Measurements from ENCODE around the gene TTC34. TPM values are rescaled to one million over a fixed set of nuclear protein-coding genes. Genes with fewer than 3 reads are reported as not detected.

The TTC34 gene
- polyA plus RNA-seq, 1 donor (not counting 4 experiments of a cell fraction or from before 2014, with no cell fraction given), result 0.04 TPM

DNA sequence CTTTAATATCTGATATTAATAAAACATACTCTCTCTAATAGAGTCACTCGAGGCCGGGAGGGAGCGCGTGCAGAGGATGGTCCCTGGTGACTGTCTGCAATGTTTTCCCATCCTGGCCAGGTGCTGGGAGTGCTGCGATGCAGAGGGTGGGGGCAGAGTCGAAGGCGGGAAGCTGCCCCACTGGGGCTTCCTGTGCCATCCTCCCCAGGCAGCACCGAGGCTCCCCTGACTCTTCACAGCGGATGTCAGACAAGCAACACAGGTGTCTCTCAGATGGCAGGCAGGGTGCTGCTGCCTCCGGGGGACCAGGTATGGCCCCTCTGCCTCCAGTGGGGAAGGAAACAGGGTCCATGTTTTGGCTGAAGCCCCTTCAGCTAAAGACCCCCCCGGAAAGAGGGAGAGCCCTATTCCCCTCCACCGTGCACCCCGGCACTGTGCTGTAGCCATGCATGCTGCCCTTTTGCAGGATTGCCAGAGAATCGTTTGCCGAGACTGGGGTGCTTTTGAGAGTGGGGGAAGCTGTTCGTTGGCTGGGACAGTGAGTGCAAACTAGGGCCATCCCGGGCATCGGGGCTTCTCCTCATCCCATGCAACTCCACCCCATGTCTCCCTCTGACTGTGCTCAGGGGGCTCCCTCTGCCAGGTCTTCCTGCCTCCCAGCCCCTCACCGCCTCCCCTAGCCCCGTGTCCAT lies 32.1 kb upstream of the TTC34 start:
- Histone ChIP-seq H3K79me2 (ENCODE audit: control insufficient read depth, insufficient read depth, low read length) (no peaks in the 10 kb centered on the region), H3K4me2 (ENCODE audit: control insufficient read depth, extremely low read depth, insufficient read depth, low read depth, low read length) (no peak overlapping the region), H3K9ac (ENCODE audit: control insufficient read depth, extremely low read depth, insufficient read depth, low read length) (no peak overlapping the region), H3K36me3 (ENCODE audit: control insufficient read depth in 2 of 2, extremely low read depth in 1 of 2, insufficient read depth in 2 of 2, low read length in 2 of 2) (no peaks in the 10 kb centered on the region), H4K20me1 (ENCODE audit: control insufficient read depth, extremely low read depth, insufficient read depth, low read length) (no peaks in the 10 kb centered on the region), H2AFZ (ENCODE audit: control insufficient read depth, low read length) (no peak overlapping the region), H3K4me3 (ENCODE audit: control insufficient read depth in 2 of 3, extremely low read depth in 1 of 3, insufficient read depth in 2 of 3, low read depth in 1 of 3, low read length in 3 of 3) (no peak overlapping the region), H3K27me3 (ENCODE audit: control insufficient read depth, extremely low read depth, insufficient read depth, low read length) (no peaks in the 10 kb centered on the region), H3K4me1 (ENCODE audit: control insufficient read depth, extremely low read depth, insufficient read depth, low read length) (no peaks in the 10 kb centered on the region), H3K9me1 (ENCODE audit: control insufficient read depth, extremely low read depth, insufficient read depth, low read length) (no peaks in the 10 kb centered on the region), H3K27ac (ENCODE audit: control insufficient read depth, insufficient read depth, low read length) (no peak overlapping the region), H3K9me3 (ENCODE audit: control insufficient read depth, low read depth, low read length) (peaks cover 17% of the 10 kb centered on the region)
- DNase-seq (ENCODE audit: low read depth, low spot score) (no peak), FAIRE-seq (no peak)
- dilution Hi-C loops (cut with MboI; ENCODE audit: extremely low pct_ligation_motif_present, low sequenced_read_pairs), result no loop called here
- no peak for TF ChIP-seq EZH2 (IDR thresholded peaks at IDR 0.05; ENCODE audit: low read length)
- TF ChIP-seq, protein P1, sequence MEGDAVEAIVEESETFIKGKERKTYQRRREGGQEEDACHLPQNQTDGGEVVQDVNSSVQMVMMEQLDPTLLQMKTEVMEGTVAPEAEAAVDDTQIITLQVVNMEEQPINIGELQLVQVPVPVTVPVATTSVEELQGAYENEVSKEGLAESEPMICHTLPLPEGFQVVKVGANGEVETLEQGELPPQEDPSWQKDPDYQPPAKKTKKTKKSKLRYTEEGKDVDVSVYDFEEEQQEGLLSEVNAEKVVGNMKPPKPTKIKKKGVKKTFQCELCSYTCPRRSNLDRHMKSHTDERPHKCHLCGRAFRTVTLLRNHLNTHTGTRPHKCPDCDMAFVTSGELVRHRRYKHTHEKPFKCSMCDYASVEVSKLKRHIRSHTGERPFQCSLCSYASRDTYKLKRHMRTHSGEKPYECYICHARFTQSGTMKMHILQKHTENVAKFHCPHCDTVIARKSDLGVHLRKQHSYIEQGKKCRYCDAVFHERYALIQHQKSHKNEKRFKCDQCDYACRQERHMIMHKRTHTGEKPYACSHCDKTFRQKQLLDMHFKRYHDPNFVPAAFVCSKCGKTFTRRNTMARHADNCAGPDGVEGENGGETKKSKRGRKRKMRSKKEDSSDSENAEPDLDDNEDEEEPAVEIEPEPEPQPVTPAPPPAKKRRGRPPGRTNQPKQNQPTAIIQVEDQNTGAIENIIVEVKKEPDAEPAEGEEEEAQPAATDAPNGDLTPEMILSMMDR (optimal IDR thresholded peaks at IDR 0.05 in 1 of 3, IDR thresholded peaks at IDR 0.05 in 1 of 3, conservative IDR thresholded peaks at IDR 0.05 in 1 of 3; ENCODE audit: extremely low read depth in 1 of 3, insufficient read depth in 2 of 3, low read length in 3 of 3), result no peak

DNA sequence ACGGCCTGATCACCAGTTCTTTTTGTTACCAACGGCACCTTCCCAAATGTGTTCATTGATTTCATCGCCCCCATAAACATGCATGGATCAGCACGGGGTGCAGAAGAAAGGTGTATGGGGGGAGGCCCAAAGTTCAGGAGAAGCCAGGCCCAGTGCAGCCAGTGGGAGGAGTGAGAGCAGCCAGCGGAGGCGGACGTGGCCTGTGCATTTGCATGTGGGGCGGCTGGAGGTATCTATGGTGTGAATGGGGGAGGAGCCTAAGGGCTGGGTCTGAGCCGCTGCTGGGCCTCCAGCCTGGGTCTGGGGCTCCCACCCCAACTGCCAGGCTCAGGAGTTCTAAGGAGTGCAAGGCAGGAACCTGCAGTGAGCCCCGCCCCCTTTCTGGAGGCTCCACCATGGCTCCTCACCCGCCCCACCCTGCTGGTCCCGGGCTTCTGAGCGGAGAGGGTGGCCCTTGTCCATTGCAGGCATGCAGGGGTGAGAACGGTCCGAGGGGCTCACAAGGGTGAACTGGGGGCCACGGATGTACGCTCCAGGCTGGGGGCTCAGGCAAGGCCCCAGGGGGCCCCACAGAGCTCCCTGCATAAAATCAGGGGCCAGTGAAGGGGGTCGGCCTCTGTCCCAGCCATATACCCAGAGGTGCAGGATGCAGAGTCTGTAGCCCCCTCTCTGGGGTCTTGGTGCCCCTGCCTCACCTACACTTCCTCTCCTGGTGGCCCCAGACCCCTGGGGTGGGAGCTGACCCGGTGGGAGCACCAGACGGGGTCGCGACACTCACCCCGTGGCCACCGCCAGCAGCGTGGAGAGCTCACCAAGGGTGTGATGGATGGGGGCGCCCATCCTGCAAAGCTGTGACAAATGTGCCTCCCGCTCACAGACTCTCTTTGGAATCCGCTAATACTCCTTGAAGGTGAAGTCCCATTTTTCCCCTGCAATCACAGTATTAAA lies 31.3 kb upstream of the TTC34 start:
- no peaks in the 10 kb centered on the region for H3K27me3 ChIP-seq (ENCODE audit: control insufficient read depth, extremely low read depth, insufficient read depth, low read length)
- dilution Hi-C loops (cut with MboI; ENCODE audit: extremely low pct_ligation_motif_present, low sequenced_read_pairs), result no loop called here
- H4K20me1 ChIP-seq (ENCODE audit: control insufficient read depth, extremely low read depth, insufficient read depth, low read length), result no peaks in the 10 kb centered on the region
- no peak overlapping the region for H3K4me3 ChIP-seq (ENCODE audit: control insufficient read depth in 2 of 3, extremely low read depth in 1 of 3, insufficient read depth in 2 of 3, low read depth in 1 of 3, low read length in 3 of 3)
- no peak overlapping the region for H3K4me2 ChIP-seq (ENCODE audit: control insufficient read depth, extremely low read depth, insufficient read depth, low read depth, low read length)
- no peak overlapping the region for H3K9ac ChIP-seq (ENCODE audit: control insufficient read depth, extremely low read depth, insufficient read depth, low read length)
- FAIRE-seq (no peak), DNase-seq (ENCODE audit: low read depth, low spot score) (no peak)
- no peak overlapping the region for H3K27ac ChIP-seq (ENCODE audit: control insufficient read depth, insufficient read depth, low read length)
- H3K79me2 ChIP-seq (ENCODE audit: control insufficient read depth, insufficient read depth, low read length), result no peaks in the 10 kb centered on the region
- no peaks in the 10 kb centered on the region for H3K36me3 ChIP-seq (ENCODE audit: control insufficient read depth in 2 of 2, extremely low read depth in 1 of 2, insufficient read depth in 2 of 2, low read length in 2 of 2)
- TF ChIP-seq, protein P1 (optimal IDR thresholded peaks at IDR 0.05 in 1 of 3, IDR thresholded peaks at IDR 0.05 in 1 of 3, conservative IDR thresholded peaks at IDR 0.05 in 1 of 3; ENCODE audit: extremely low read depth in 1 of 3, insufficient read depth in 2 of 3, low read length in 3 of 3), result no peak
- TF ChIP-seq EZH2 (IDR thresholded peaks at IDR 0.05; ENCODE audit: low read length), result no peak
- peaks cover 15% of the 10 kb centered on the region for H3K9me3 ChIP-seq (ENCODE audit: control insufficient read depth, low read depth, low read length)
- no peak overlapping the region for H2AFZ ChIP-seq (ENCODE audit: control insufficient read depth, low read length)
- H3K4me1 ChIP-seq (ENCODE audit: control insufficient read depth, extremely low read depth, insufficient read depth, low read length), result no peaks in the 10 kb centered on the region
- no peaks in the 10 kb centered on the region for H3K9me1 ChIP-seq (ENCODE audit: control insufficient read depth, extremely low read depth, insufficient read depth, low read length)
